DMS 273 treated with DMSO at 0.1 percent for 48 hours (cell line): Measurements from ENCODE around the gene SLC16A3.
"Not testable (repeated sequence)": the region's sequence is repeated elsewhere in the genome, so short reads cannot be mapped to it uniquely, and the experiment has no call there.

Experiments used
- DNase-seq: peaks from one replicate; lab custom pipeline; 2025; lab: John Stamatoyannopoulos, UW

SLC16A3 gene

DNA sequence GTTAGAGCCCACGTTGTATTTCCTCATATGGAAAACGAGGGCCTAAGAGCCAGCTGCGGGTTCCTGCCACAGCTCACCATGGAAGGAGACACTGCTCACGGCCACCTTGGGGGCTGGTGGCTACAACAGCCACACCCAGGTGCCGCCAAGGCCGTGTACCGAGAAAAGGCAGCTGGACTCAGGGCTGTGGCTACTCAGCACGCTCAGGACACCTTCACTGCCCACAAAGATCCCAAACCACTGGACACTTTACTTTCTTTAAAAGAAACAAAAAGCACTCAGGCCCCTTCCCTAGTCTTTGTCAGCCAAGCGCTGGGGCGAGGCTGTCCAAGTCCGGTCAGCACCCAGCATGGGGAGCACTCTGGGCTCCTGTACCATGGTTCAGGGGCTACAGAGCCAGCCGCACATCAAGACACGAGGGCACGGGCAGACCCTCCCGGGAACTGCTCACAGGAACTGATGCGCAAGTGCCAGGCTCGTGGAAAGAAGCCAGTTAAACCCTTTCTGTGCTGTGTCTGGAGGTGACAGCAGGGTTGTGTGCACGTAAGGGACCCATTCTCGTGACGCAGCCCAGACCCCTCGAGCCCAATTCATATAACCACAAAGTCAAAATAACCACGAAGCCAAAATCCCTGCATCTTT, 18.5 kb downstream of the SLC16A3 start:
- DNase-seq: no peak

DNA sequence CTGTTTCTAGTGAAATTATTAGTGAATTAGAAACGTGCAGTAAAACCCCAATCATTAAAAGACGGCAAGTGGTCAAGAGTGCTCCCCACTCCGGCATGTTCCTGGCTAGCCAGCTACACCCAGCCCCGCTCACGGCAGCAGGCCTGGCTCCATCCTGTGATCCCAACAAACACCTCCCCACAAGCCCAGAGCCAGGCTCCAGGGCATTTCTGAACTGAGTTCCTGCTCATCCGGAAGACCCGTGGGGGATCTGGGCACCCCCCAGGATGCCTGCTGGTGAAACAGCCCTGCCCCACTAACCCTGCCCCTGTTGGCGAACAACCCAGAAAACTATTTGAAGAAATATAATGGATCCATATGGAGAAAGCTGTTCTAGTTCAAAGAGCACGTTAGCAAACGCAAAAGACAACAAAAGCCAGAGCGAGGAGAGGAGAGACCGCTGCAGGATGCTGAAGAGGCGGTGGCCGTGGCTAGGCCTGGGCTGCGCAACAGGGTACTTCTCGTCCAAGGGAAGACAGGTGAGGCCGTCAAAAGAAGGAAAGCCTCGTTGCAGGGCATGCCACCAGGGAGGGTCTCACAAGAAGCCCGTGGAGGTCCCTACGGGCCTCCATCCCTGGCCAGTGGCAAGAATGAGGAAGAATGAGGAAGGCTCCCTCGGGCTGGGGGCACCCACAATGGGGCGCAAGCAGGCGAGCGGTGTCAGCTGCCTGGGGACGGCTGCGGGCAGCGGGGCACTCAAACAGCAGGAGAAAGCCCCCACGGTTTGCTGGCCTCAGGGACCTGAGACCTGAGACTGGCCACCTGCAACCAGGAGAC, 19.2 kb downstream of the SLC16A3 start:
- DNase-seq: no peak

DNA sequence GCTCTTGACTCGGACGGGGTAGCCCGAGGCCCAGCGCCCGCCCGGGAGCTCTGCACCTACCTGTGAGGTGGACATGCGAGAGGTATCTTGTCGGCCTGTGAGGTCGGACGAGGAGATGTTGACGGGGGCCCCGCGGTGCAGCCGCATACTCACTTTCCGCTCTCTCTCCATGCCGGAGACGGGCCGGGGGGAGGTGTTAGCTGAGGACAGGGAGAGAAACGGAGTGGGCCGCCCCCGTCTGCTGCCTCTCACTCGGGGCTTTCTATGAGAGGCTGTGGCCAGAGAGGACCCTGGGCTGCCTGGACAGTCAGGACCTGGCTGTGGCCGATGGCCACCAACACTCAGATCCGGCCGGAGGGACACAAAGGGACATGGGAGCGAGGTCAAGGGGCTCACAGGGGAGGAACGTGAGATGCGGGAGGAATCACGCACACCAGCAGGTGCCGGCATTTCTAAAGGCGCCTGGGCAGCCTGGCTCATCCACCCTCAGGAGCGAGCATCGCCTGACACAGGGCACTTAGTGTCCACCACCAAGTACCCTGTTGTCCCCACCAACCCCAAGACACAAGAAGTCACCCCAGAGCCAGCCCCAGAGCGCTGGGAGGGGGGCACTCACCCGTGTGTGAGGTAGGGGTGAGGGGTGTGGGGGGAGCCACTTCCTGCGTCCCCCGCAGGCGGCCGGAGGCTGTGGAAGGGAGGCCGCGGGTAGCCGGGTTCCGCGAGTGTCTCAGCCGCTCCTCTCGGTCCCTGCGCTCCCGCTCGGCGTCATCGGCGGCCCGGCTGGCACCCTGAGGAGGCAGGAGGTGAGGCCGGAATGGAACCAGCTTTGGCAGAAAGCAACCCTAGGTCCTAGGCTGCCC, 20.2 kb downstream of the SLC16A3 start:
- no peak for DNase-seq

DNA sequence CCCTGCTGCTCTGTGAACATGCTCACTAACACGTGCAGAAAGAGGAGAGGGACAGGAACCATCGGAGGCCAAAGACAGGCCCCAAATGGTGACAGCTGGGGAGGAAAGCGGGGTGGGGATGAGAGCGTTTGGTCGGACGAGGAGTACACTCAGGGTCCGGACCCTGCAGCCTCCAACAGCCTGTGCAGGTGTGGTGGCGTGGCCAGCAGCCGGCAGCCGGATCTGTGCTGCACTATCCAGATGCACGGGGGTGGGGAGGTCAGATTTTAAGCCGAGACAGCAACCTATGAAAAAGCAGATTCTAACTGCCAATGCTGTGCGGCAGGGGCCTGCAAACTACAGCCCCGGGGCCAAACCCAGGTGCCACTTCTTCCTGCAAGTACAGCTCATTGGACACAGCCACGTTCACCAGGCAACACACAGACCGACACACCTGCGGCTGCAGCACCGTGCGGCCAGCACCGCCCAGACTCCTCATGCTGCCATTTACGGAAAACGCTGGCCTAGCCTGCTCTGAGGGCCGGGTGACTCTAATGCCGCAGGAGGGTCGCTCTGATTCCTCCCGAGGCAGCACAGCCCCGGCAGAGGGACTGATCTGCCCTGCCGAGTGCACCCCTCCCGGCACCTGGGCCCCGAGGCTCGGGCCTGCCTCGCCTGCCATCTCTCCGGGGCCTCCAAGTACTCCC, 21.2 kb downstream of the SLC16A3 start:
- DNase-seq: no peak

DNA sequence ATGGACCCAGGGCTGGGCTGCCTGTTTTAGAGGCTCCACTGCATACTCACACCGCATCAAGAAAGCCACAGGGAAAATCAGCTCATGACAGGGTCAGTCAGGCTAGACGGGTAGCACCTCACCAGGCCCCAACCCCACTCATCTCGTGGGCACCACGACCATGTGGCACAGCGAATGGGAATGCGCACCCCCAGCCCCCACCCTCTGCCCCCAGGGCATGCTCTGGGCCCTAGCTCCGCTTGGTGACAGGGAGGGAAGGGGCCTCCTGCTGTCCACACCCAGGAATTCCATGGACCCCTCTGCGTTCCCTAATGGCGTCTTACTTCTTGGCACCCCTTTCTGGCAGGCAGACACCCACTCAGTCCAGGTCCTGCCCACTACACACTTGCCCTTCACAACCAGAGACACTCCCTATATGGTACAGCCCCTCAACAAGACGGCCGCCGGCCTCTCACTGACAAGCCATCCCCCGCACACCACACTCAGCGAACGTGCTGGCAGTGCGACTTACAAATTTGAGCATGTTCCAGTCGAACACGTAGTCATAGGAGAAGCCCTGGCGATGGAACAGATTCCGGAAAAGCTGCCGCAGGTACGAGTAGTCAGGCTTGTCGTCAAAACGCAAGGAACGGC, 22.1 kb downstream of the SLC16A3 start:
- no peak for DNase-seq

DNA sequence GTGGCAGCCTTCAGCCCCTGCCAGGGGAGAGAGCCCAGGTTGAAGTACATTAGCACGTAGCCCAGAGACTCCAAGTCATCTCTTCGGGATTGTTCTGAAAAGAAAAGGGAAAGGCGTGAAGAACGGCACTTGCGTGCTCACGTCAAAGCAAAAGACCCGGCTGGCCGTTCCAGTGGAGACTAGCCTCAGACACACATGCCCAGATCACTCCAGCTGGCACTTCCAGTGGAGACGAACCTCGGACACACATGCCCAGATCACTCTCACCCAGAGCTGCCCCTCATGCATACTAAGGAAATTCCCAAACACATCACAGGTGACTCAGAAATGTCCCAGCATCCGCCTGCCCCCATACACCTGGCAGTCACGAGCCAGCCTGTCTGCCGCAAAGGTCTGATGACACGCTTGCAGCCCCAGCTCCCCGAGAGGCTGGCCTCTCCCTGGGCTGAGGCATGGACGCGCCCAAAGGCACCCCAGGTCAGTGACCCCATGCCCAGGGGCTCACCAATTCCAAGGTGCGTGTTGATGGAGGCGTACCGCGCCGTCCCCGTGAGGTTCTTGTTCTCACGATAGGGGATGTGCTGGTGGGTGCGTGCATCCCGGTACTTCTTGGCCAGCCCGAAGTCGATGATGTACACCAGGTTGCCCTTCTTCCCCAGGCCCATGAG, 23.8 kb downstream of the SLC16A3 start:
- no peak for DNase-seq

DNA sequence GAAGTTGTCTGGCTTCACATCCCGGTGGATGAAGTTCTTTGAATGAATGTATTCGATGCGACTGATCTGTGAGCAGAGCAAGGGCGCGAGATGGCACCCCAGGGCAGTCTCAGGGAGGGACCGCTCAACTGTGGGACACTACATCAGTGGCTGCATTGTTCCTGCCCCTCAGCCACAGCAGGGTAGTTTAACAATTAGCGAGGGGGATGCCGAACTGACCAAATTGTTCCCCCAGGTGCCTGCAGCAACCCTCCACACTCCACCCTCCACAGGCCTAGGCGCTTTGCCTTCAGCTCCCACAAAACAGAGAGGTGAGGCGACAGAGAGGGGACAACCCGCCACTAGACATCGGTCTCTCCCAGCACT, 24.3 kb downstream of the SLC16A3 start:
- no peak for DNase-seq

DNA sequence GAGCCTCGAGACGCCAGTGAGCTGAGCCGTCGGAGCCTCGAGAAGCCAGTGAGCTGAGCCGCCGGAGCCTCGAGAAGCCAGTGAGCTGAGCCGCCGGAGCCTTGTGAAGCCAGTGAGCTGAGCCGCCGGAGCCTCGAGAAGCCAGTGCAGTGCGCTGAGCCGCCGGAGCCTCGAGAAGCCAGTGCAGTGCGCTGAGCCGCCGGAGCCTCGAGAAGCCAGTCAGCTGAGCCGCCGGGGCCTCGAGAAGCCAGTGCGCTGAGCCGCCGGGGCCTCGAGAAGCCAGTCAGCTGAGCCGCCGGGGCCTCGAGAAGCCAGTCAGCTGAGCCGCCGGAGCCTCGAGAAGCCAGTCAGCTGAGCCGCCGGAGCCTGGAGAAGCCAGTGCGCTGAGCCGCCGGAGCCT, 25.3 kb downstream of the SLC16A3 start:
- DNase-seq: not testable (repeated sequence)

DNA sequence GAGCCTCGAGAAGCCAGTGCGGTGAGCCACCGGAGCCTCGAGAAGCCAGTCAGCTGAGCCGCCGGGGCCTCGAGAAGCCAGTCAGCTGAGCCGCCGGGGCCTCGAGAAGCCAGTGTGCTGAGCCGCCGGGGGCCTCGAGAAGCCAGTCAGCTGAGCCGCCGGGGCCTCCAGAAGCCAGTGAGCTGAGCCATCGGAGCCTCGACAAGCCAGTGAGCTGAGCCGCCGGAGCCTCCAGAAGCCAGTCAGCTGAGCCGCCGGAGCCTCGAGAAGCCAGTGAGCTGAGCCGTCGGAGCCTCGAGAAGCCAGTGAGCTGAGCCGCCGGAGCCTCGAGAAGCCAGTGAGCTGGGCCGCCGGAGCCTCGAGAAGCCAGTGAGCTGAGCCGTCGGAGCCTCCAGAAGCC, 25.9 kb downstream of the SLC16A3 start:
- not testable (repeated sequence) for DNase-seq

DNA sequence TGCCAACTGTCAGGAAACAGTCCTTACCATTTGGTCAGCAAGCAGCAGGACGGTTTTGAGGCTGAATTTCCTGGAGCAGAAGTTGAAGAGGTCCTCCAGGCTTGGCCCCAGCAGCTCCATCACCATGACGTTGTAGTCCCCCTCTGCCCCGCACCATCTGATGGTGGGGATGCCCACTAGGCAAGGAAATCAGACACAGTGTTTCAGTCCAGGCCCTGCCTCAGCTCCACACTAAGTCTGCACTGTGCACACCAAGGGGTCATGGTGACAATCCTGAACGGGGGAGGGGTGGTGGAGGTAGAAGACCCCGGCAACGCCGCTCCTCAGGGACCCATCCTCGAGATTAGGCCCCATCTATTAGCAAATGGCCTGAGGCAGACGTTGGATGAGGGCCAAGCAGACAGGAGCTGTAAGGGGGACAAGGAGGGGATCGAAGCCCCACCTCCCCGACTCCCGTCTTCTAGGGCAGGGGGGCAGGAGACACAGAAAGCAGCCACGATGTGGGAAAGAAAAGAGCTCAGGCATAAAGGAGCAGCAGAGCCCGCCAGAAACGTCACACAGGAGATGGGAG, 26.6 kb downstream of the SLC16A3 start:
- DNase-seq: no peak

DNA sequence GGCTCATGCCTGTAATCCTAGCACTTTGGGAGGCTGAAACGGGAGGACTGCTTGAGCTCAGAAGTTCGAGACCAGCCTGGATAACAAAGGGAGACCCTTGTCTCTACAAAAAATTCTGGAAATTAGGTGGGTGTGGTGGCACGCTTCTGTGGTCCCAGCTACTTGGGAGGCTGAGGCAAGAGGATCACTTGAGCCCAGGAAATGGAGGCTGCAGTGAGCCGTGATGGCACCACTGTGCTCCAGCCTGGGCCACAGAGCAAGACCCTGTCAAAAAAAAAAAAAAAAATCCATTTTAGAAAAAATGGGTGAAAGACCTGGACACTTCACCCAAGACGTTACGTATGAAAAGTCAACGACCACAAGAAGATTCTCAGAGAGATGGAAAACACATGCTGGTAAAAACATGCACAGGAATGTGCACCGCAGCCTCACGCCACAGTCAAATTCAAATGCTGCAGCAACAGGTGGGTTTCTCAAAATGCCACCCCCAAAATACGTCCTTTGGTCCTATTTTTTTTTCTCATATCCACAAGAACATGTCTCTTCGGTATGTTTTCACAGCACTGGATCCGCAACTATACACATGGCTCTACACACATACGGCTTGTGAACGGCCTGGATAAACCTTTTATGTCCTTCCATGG, 27.5 kb downstream of the SLC16A3 start:
- no peak for DNase-seq

DNA sequence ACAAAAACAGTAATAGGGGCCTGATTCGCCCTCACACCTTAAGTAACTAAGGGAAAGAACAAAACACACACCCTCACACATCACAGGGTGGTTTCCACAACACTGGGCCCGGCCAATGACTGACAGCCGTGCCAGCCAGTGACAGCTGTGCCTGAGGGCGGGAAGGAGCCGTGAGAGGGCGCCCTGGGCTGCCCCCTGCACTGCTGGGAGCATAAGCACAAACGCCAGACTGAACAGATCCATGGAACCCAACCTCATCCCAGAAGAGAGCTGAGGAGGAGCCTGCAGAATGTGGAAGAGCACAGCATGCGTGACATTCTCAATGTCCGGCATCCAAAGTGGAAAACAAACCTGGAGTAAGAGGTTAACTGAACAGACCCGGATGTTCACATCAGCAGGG, 28.6 kb downstream of the SLC16A3 start:
- DNase-seq: no peak

DNA sequence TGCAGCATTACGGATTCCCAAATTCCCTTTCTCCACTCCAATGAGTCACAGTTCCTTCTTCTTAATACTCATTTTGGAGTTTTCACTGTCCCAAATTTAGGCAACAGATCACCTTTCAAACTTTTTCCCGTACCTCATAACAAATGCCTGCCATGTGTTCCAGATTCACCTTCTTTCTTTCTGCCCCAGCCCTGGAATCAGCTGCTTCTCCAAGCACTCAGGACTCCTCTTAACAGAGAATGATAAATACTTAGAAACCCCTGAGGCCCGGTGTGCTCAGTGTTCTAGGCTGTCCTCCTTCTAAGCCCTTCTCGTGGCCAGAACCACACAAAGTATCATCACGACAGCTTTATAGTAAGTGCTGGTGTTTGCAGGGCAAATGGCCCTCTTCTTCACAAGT, 29.7 kb downstream of the SLC16A3 start:
- no peak for DNase-seq

DNA sequence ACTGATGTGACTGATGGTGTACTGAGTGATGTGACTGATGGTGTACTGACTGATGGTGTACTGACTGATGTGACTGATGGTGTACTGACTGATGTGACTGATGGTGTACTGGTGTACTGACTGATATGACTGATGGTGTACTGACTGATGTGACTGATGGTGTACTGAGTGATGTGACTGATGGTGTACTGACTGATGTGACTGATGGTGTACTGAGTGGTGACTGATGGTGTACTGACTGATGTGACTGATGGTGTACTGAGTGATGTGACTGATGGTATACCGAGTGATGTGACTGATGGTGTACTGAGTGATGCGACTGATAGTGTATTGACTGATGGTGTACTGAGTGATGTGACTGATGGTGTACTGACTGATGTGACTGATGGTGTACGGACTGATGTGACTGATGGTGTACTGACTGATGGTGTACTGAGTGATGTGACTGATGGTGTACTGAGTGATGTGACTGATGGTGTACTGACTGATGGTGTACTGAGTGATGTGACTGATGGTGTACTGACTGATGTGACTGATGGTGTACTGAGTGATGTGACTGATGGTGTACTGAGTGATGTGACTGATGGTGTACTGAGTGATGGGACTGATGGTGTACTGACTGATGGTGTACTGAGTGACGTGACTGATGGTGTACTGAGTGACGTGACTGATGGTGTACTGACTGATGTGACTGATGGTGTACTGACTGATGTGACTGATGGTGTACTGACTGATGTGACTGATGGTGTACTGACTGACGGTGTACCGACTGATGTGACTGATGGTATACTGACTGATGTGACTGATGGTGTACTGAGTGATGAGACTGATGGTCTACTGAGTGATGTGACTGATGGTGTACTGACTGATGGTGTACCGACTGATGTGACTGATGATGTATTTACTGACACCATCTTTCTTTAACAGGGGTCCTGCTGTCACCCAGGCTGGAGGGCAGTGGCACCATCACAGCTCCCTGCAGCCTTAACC, 31.4 kb downstream of the SLC16A3 start:
- not testable (repeated sequence) for DNase-seq

DNA sequence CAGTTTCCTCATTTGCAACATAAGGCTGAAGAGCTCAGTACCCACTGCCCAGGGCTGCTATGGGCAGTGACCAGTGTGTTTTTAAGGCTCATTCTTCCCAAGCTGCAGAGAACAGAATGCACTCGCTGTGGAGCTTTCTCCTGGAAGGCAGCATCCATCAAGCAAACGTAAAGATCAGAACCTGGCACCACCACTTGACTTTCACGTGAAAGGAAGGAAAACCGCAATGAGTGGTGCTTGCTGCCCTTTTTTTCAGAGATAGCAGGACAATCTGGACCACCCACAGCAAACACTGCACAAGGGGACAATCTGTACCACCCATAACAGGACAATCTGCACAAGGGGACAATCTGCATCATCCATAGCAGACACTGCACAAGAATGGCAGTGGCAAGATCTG, 33.5 kb downstream of the SLC16A3 start:
- DNase-seq: no peak

DNA sequence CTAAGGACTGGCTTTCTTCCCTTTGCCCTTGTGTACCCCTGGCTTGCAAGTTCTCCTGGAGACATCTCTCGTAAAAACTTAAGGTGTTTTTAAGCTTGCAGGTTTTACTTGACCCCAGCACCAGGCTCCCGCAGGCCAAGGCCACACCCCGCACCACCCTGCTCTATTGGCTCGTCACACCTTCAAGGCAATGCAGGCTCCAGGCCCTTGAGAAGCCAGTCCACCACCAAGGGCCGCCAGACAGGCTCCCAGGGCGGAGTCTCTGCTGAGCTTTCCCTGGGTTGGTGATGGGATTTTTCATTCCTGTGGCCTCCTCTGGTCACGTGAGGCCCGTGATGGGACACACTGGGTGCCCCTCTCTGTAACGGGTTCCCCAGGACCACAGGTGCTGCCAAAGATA, 34.8 kb downstream of the SLC16A3 start:
- DNase-seq: no peak

DNA sequence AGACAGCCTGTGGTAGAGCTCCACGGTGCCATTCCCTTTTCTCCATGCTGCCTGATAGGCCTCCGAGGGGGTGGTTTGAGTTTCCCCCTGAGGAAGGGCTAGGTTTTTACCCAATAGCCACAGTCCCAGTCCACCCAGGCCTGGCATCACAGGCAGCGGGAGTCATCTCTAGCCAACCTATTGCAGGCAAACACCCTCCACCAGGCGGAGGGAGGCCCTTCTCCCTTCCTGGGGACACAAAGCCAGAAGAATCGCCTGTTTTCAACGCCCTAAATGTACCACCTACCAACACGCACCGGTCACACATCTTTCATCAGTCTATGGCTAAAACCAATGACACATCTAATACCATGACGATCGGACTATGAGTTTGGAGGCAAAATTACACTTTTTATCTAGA, 37.3 kb downstream of the SLC16A3 start:
- DNase-seq: no peak

DNA sequence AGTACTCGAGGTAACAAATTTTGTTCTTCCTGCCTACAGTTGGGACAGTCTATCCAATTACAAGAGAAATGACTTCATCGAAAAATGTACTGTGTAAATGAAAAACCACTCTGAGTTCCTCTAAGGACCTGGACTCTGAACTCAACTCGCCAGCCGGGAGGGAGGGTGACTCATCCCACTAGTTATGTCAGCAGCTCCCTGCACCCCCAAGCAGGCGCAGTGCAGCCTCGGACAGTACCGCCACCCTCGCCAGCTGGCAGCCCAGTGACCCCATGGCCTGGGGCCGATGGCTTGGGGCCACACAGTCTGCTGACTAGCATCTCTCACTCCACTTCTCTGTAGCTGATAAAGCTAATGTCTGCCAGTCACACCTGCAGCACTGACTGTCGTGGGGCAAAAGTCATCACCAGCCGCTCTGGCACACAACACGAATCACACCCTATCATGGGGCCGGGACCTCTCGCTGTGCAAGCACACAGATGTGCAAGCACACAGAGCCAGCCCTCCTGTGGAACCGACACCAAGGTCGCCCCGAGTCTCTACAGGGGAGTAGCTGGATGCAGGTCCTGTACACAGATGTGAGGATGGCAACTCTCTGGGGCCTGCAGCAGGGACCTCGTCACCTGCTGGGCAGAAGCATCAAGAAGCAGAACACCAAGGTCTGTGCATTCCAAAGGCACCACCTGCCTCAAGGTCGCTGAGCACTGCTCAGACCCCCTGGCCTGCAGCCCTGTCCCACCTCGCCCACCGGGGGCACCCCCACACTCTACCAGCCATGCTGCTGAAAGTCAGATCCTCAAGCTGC, 38.9 kb downstream of the SLC16A3 start:
- no peak for DNase-seq
